Stimulated activated CD4-positive, alpha-beta T cell treated with anti-CD3 and anti-CD28 coated beads, Interleukin-4, amount 100 ng/mL, for 48 hours (primary cell): ENCODE results near the gene ENTHD1.
"Not testable (repeated sequence)": the region's sequence is repeated elsewhere in the genome, so short reads cannot be mapped to it uniquely, and the experiment has no call there.

Experiments
- DNase-seq, 2 donors: peaks; one replicate each; pipeline ENCODE4 v3.0.0-alpha.2; 2020; ENCODE audit warnings: low read depth in 2 of 2

ENTHD1 gene

DNA sequence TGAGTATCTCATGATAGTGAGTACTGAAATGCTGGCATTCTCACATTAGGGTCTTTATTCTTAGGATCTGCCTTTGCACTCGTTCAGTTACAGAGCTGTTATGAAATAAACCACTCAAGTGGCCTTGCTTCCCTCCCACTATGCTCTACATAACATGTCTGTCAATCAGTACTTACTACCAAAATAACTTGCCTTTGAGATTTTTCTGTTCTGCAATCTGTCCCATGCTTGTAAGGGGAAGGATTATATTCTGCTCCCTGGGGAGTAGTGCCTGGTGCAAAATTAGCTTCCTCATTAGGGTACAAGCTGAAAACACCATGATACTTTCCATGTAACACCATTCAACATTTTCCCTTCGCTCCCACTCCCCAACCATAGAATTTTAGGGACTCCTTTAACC is 5.4 kb upstream of the ENTHD1 start:
- no peak for DNase-seq

GRCh38 chr22:39897841-39898240 is 4.3 kb upstream of the ENTHD1 start:
- no peak for DNase-seq

DNA sequence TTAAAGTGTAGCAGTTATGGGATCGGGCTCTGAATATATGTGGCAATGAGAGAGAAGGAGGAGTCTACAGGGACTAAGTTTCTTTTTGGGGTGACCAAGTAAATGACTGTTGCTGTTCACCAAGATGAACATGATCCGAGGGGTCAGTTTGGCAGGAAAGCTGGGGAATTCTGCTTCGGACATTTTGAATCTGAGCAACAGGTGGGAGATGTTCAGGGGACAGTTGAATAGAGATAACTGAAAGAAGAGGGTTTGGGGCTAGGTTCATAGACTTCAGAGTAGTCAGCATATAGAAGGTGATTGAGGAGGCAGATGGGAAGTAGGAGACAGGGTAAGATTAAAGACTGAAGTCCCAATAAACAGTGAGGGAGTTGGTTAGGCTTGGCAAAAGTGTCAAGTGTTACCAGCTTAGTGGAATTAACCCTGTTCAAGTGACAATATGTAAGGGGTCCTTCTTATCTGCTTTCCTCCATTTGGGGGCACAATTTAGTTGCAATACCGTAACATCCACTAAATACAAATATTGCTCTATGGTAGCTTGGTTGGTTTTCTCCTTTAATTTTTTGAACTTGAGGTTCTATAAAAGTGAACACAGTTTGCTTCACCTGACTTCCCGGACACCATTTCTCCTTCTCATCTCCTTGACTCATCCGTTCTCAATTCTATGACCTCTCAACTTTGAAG is 2.9 kb upstream of the ENTHD1 start:
- DNase-seq, result no peak

DNA sequence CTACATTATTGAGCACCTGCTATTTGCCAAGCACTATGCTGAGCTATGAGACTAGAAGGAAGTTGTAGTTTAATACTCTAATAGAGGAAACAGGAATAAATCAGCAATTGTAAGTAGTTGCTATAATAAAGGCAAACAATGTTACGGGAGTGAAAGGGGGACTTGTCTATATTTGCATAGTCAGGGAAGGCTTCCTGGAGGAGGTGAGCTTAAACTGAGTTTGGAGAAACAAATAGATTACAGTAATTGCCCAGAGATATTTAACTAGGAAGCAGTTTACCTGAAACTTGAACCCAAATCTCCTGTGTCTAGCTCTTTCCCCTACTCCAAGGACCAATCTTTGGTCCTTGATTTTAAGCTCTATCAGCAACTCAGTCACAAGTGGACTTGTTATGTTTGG is 2.1 kb upstream of the ENTHD1 start:
- no peak for DNase-seq

GRCh38 chr22:39894554-39895092 is 1.1 kb upstream of the ENTHD1 start:
- DNase-seq, result no peak

- not testable (repeated sequence) for DNase-seq
Observed at GRCh38 chr22:39889924-39890323, 3.6 kb downstream of the ENTHD1 start.

GRCh38 chr22:39883057-39883456 is 10.5 kb downstream of the ENTHD1 start:
- DNase-seq, result no peak

- DNase-seq, result no peak
Observed at GRCh38 chr22:39880722-39881121, 12.8 kb downstream of the ENTHD1 start.

DNA sequence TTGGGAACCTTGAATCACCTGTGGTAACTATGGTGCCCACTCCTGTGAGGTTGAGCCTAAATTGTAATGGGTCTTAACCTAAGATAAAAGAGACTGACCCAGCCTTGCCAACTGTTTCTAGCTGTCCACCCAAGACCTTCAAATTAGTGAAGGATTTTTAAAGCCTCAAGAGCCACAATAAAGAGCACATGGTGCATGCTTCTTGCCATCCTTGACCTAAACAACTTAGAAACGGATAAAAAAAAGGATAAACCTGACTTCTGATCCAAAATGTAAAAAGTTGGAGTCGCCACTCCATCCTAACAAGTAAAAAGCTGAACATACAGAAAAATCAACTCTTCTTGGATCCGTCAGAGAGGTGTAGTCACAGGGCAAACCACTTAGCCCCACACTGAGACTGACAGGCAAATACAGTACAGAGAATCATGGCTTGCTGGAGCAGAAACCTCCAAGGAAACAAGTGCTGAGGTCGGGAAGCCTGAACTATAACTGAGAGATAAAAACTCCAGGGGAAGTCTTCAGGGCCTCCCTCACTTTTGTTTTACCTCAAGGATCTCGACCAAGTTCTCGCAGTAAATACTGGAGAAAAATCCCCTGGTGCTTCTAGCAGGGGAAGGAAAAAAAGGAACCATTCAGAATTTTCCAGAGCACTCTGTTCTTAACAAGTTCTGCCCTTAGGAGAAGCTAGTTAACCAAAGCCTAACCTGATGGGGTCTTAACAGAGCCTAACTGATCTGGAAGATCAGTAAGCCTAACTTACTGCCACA is 16.3 kb downstream of the ENTHD1 start:
- no peak for DNase-seq

GRCh38 chr22:39875176-39875885 is 18.2 kb downstream of the ENTHD1 start:
- DNase-seq, result not testable (repeated sequence)

GRCh38 chr22:39873965-39874364 is 19.6 kb downstream of the ENTHD1 start:
- DNase-seq, result no peak

- no peak for DNase-seq
Observed at GRCh38 chr22:39872548-39872947, 21.0 kb downstream of the ENTHD1 start.

GRCh38 chr22:39871008-39871798 is 22.4 kb downstream of the ENTHD1 start:
- no peak for DNase-seq

GRCh38 chr22:39869797-39870196 is 23.8 kb downstream of the ENTHD1 start:
- DNase-seq, result not testable (repeated sequence)

DNA sequence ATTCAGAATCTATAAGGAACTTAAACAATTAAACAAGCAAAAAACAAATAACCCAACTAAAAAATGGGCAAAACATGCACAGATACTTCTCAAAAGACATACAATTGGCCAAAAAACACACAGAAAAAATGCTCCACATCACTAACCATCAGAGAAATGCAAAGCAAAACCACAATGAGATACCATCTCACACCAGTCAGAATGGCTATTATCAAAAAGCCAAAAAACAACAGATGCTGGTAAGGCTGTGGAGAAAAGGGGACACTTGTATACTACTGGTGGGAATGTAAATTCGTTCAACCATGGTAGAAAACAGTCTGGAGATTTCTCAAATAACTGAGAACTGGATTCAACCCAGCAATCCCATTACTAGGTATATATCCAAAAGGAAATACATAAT is 24.8 kb downstream of the ENTHD1 start:
- DNase-seq, result no peak

- no peak for DNase-seq
Observed at GRCh38 chr22:39859903-39860588, 33.5 kb downstream of the ENTHD1 start.

DNA sequence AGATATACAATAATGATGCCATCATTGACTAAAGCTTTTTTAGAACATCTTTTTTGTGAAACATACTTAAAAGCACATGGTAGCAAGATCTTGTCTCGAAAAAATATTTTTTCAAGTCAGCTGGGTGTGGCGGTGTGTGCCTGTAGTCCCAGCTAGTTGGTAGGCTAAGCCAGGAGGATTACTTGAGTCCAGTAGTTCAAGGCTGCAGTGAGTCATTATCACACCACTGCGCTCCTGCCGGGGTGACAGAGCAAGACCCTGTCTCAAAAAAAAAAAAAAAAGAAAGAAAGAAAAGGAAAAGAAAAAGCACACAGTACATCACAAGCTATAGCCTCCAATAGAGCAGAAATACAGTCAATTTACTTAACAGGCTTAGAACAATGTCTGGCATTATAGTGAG is 37.0 kb downstream of the ENTHD1 start:
- no peak for DNase-seq

- DNase-seq, result no peak
Observed at GRCh38 chr22:39852799-39853198, 40.8 kb downstream of the ENTHD1 start.

DNA sequence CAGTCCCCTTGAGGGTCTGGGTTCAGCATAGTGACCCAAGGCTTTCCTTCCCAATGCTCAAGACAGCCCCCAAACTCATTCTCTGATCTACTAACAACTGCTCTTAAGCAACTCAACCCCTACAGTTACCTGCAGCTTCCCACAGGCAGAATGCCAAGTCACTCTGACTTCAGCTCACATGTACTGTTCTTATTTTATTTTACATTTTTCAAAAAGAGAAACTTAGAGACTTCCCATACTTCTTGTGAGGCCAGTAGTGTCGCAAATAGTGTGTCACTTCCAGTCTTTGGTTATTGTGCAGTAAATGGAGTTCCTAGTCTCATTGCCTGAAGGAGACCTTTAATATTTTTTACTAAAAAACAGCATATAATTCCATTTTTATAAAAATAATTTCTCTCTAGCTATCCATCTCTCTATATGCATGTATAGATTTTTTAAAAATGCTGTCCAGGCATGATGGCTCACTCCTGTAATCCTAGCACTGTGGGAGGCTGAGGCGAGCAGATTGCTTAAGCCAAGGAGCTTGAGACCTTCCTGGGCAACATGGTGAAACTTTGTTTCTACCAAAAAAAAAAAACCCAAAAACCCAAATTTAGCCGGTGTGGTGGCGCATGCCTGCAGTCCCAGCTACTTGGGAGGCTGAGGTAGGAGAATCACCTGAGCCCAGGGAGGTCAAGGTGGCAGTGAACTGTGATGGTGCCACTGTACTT is 41.8 kb downstream of the ENTHD1 start:
- DNase-seq, result no peak

DNA sequence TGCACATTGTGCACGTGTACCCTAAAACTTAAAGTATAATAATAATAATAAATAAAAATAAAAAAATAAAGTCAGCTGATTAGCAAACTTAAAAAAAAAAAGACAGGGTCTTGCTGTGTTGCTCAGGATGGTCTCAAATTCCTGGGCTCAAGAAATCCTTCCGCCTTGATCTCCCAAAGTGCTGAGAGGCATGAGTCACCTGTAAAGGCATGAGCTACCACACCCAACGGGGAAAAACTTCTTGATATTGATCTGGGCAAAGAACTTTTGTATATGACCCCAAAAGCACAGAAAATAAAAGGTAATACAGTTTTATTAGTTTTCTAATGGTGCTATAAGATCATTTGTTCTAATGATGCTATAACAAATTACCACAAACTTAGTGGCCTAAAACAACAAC is 46.1 kb downstream of the ENTHD1 start:
- DNase-seq, result no peak
